ENCODE data around the gene DYNC1I1. TPM values are rescaled to one million over a fixed set of nuclear protein-coding genes. Genes with fewer than 3 reads are reported as not detected.

Gene DYNC1I1
- polyA plus RNA-seq, 1 of the 3 experiments (the other 2 are of a cell fraction), result 0.05 TPM

DNA sequence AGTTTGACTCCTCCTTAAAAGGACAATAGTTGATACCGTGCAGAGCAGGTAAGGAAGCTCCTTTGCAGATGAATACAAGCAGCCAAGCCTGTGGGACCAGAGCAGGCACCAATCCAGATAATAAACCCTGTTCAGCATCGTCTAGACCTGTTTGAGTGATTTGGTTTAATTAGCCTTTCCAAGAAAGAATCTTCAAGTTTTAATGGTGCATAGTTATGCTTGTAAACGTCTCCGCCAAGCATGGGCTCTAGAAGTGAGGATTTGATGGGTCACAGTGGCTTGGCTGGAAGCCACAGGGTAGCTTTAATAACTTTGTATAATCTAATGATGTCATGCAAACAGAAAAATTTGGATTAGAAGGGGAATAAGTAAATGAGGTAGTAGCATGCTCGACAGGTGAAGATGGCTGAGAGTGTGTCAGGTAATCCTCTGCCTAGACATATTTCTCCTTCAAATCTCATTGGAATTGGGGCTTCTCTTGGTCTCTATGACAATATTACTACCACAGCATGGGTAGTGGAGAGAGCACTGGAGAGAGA is 188.4 kb downstream of the DYNC1I1 start:
- Histone ChIP-seq H3F3A (replicated peaks; ENCODE audit: insufficient read depth) (no peaks in the 10 kb centered on the region), H3K4me2 (no peak overlapping the region), H3K4me3 (ENCODE audit: low read depth in 2 of 2, low read length in 1 of 2) (no peak overlapping the region), H2AFZ (ENCODE audit: low read depth) (no peak overlapping the region), H3K9me2 (no peaks in the 10 kb centered on the region), H3K4me1 (ENCODE audit: control insufficient read depth in 1 of 2, insufficient read depth in 2 of 2, low read depth in 1 of 2, low read length in 1 of 2) (no peaks in the 10 kb centered on the region), H3K27me3 (ENCODE audit: insufficient read depth) (no peaks in the 10 kb centered on the region), H3K9me3 (no peaks in the 10 kb centered on the region), H3K36me3 (replicated peaks in 1 of 2; ENCODE audit: control insufficient read depth in 1 of 2, insufficient read depth in 2 of 2, low read length in 1 of 2) (no peaks in the 10 kb centered on the region), H3K27ac (ENCODE audit: low read depth in 2 of 2, low read length in 1 of 2) (no peak overlapping the region), H4K20me1 (ENCODE audit: insufficient read depth) (no peaks in the 10 kb centered on the region), H3K79me2 (ENCODE audit: insufficient read depth) (no peaks in the 10 kb centered on the region), H3K9ac (no peak overlapping the region)
- ChIA-PET CTCF (interaction anchor here (1.3 to 2.8 kb wide), 3 partner anchors 11 to 45 kb away, joined by 4 to 8 read pairs (median 5); no protein-coding TSS in a partner anchor), POLR2A (no interaction called here)
- no peak for TF ChIP-seq ELF1 (IDR thresholded peaks at IDR 0.05)
- TF ChIP-seq EP300 (IDR thresholded peaks at IDR 0.05; ENCODE audit: borderline replicate concordance in 1 of 2, low read depth in 1 of 2, low read length in 1 of 2), result no peak
- no peak for TF ChIP-seq FOSL2 (IDR thresholded peaks at IDR 0.05; ENCODE audit: borderline replicate concordance, low read depth)
- TF ChIP-seq GABPA (IDR thresholded peaks at IDR 0.05; ENCODE audit: low read depth), result no peak
- no peak for TF ChIP-seq RFX5 (IDR thresholded peaks at IDR 0.05; ENCODE audit: low read length)
- TF ChIP-seq EZH2phosphoT487 (IDR thresholded peaks at IDR 0.05; ENCODE audit: borderline replicate concordance, low read depth), result no peak
- TF ChIP-seq, protein P1, sequence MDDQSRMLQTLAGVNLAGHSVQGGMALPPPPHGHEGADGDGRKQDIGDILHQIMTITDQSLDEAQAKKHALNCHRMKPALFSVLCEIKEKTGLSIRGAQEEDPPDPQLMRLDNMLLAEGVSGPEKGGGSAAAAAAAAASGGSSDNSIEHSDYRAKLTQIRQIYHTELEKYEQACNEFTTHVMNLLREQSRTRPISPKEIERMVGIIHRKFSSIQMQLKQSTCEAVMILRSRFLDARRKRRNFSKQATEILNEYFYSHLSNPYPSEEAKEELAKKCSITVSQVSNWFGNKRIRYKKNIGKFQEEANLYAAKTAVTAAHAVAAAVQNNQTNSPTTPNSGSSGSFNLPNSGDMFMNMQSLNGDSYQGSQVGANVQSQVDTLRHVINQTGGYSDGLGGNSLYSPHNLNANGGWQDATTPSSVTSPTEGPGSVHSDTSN (IDR thresholded peaks at IDR 0.05), result no peak
- 26% methylated on average over 5 of the region's 5 CpGs for WGBS (ENCODE audit: low lambda C conversion rate)
- DNase-seq, result no peak

DNA sequence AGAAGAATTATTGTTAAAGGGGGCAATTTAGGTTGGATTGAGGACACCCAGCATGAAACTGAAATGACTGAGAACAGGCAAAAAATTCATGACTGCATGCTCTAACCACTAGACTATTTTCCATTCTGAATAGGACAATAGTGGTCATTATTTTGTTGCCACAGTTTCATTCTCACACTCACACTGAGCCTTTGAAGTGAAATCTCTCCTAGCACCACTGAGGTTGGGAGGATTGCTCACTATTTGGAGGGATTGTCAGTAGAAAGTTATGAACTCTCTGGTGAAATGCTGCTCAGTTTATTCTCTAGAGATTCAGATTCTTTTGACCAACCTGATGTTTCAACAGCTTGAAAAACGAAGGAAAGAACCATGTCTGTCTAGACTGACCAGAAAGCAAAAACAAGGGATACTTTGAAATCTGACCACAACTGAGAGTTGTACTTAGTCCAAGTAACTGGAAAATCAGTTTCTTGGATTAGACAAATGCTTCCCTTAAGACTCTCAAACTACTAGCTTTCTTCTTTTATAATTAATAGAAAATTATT is 191.2 kb downstream of the DYNC1I1 start:
- no peak for TF ChIP-seq SIN3A (IDR thresholded peaks at IDR 0.05; ENCODE audit: borderline replicate concordance, low read depth, low read length)
- no peak for TF ChIP-seq NRF1 (IDR thresholded peaks at IDR 0.05; ENCODE audit: low read depth, low read length)
- TF ChIP-seq, protein P2, sequence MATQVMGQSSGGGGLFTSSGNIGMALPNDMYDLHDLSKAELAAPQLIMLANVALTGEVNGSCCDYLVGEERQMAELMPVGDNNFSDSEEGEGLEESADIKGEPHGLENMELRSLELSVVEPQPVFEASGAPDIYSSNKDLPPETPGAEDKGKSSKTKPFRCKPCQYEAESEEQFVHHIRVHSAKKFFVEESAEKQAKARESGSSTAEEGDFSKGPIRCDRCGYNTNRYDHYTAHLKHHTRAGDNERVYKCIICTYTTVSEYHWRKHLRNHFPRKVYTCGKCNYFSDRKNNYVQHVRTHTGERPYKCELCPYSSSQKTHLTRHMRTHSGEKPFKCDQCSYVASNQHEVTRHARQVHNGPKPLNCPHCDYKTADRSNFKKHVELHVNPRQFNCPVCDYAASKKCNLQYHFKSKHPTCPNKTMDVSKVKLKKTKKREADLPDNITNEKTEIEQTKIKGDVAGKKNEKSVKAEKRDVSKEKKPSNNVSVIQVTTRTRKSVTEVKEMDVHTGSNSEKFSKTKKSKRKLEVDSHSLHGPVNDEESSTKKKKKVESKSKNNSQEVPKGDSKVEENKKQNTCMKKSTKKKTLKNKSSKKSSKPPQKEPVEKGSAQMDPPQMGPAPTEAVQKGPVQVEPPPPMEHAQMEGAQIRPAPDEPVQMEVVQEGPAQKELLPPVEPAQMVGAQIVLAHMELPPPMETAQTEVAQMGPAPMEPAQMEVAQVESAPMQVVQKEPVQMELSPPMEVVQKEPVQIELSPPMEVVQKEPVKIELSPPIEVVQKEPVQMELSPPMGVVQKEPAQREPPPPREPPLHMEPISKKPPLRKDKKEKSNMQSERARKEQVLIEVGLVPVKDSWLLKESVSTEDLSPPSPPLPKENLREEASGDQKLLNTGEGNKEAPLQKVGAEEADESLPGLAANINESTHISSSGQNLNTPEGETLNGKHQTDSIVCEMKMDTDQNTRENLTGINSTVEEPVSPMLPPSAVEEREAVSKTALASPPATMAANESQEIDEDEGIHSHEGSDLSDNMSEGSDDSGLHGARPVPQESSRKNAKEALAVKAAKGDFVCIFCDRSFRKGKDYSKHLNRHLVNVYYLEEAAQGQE (IDR thresholded peaks at IDR 0.05; ENCODE audit: low read depth, low read length), result no peak
- TF ChIP-seq EP300 (IDR thresholded peaks at IDR 0.05; ENCODE audit: borderline replicate concordance in 1 of 2, low read depth in 1 of 2, low read length in 1 of 2), result no peak
- no peak for TF ChIP-seq TEAD4 (IDR thresholded peaks at IDR 0.05; ENCODE audit: borderline replicate concordance, insufficient read depth)
- TF ChIP-seq GABPA (IDR thresholded peaks at IDR 0.05; ENCODE audit: low read depth), result no peak
- no peak for TF ChIP-seq TAF1 (IDR thresholded peaks at IDR 0.05; ENCODE audit: borderline replicate concordance, low read depth, low read length)
- TF ChIP-seq, protein P3, sequence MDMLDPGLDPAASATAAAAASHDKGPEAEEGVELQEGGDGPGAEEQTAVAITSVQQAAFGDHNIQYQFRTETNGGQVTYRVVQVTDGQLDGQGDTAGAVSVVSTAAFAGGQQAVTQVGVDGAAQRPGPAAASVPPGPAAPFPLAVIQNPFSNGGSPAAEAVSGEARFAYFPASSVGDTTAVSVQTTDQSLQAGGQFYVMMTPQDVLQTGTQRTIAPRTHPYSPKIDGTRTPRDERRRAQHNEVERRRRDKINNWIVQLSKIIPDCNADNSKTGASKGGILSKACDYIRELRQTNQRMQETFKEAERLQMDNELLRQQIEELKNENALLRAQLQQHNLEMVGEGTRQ (IDR thresholded peaks at IDR 0.05; ENCODE audit: borderline replicate concordance, low read depth, low read length), result no peak
- TF ChIP-seq RCOR1 (IDR thresholded peaks at IDR 0.05; ENCODE audit: low read length), result no peak
- TF ChIP-seq, protein P4, sequence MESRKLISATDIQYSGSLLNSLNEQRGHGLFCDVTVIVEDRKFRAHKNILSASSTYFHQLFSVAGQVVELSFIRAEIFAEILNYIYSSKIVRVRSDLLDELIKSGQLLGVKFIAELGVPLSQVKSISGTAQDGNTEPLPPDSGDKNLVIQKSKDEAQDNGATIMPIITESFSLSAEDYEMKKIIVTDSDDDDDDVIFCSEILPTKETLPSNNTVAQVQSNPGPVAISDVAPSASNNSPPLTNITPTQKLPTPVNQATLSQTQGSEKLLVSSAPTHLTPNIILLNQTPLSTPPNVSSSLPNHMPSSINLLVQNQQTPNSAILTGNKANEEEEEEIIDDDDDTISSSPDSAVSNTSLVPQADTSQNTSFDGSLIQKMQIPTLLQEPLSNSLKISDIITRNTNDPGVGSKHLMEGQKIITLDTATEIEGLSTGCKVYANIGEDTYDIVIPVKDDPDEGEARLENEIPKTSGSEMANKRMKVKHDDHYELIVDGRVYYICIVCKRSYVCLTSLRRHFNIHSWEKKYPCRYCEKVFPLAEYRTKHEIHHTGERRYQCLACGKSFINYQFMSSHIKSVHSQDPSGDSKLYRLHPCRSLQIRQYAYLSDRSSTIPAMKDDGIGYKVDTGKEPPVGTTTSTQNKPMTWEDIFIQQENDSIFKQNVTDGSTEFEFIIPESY (IDR thresholded peaks at IDR 0.05; ENCODE audit: borderline replicate concordance, low read depth), result no peak
- H3K79me2 ChIP-seq (ENCODE audit: insufficient read depth), result no peaks in the 10 kb centered on the region
- no peak overlapping the region for H3K27ac ChIP-seq (ENCODE audit: low read depth in 2 of 2, low read length in 1 of 2)
- H3K9me2 ChIP-seq, result no peaks in the 10 kb centered on the region
- H3K9ac ChIP-seq, result no peak overlapping the region
- no peak overlapping the region for H3K4me2 ChIP-seq
- no peaks in the 10 kb centered on the region for H3K9me3 ChIP-seq
- H2AFZ ChIP-seq (ENCODE audit: low read depth), result no peak overlapping the region
- WGBS (ENCODE audit: low lambda C conversion rate), result 0% methylated on average over 1 of the region's 1 CpG
- H4K20me1 ChIP-seq (ENCODE audit: insufficient read depth), result no peaks in the 10 kb centered on the region
- ChIA-PET CTCF (no interaction called here), POLR2A (no interaction called here)
- DNase-seq, result no peak
- no peaks in the 10 kb centered on the region for H3K36me3 ChIP-seq (replicated peaks in 1 of 2; ENCODE audit: control insufficient read depth in 1 of 2, insufficient read depth in 2 of 2, low read length in 1 of 2)
- H3K4me1 ChIP-seq (ENCODE audit: control insufficient read depth in 1 of 2, insufficient read depth in 2 of 2, low read depth in 1 of 2, low read length in 1 of 2), result no peaks in the 10 kb centered on the region
- H3K27me3 ChIP-seq (ENCODE audit: insufficient read depth), result no peaks in the 10 kb centered on the region
- H3F3A ChIP-seq (replicated peaks; ENCODE audit: insufficient read depth), result no peaks in the 10 kb centered on the region
- no peak overlapping the region for H3K4me3 ChIP-seq (ENCODE audit: low read depth in 2 of 2, low read length in 1 of 2)
